ENCODE results near the gene ACOT6. TPM values are rescaled to one million over a fixed set of nuclear protein-coding genes. Genes with fewer than 3 reads are reported as not detected.

ACOT6 gene
- total RNA-seq, 1 donor from 2014 or later, result not detected

DNA sequence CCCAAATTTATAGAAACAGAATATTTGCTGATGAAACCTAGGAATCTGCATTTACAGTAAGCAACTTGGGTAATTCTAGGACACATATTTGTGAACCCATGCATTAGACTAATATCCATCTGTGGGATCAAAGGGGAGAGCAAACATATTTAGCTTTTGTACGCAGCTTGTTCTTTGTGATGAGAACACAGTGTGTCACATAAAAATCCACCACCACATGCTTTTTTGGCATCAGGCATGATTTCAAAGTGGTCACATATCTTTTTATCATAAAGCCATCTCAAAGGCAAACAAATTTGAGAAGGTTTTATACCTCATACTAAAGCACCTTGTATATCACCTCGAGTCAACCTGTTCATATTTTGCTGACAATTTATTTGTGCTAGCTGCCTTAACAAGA lies 48.2 kb downstream of the ACOT6 start:
- no peak overlapping the region for H3K27ac Mint-ChIP-seq (ENCODE audit: unreplicated experiment)
- DNase-seq, result no peak
- H3K9me3 Mint-ChIP-seq (ENCODE audit: unreplicated experiment), result no peaks in the 10 kb centered on the region
- H3K36me3 Mint-ChIP-seq (ENCODE audit: unreplicated experiment), result no peaks in the 10 kb centered on the region
- no peaks in the 10 kb centered on the region for H3K4me1 Mint-ChIP-seq (ENCODE audit: low read depth, unreplicated experiment)
- no peaks in the 10 kb centered on the region for H3K27me3 Mint-ChIP-seq (ENCODE audit: unreplicated experiment)
- no peak overlapping the region for H3K4me3 Mint-ChIP-seq (ENCODE audit: unreplicated experiment)
- TF ChIP-seq, protein P1, sequence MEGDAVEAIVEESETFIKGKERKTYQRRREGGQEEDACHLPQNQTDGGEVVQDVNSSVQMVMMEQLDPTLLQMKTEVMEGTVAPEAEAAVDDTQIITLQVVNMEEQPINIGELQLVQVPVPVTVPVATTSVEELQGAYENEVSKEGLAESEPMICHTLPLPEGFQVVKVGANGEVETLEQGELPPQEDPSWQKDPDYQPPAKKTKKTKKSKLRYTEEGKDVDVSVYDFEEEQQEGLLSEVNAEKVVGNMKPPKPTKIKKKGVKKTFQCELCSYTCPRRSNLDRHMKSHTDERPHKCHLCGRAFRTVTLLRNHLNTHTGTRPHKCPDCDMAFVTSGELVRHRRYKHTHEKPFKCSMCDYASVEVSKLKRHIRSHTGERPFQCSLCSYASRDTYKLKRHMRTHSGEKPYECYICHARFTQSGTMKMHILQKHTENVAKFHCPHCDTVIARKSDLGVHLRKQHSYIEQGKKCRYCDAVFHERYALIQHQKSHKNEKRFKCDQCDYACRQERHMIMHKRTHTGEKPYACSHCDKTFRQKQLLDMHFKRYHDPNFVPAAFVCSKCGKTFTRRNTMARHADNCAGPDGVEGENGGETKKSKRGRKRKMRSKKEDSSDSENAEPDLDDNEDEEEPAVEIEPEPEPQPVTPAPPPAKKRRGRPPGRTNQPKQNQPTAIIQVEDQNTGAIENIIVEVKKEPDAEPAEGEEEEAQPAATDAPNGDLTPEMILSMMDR (IDR thresholded peaks at IDR 0.05; ENCODE audit: partially characterized antibody, unreplicated experiment), result no peak

DNA sequence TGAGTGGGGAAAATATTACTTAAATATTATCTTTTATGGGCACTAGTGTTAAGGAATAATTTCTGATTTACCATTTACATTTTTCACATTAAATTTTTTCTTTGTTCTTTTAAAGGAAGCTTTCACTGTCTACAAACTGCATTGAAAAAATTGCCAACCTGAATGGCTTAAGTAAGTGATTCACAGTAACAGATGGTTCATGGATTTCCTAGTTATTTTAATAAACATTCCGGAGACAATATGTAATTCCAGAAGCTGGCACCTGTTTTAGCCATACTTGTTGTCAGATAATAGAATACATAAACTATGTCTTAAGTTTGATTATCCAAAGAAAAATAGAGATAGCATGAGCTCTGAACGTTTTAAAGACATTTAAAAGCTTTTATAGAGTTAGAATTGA lies 49.6 kb downstream of the ACOT6 start:
- no peaks in the 10 kb centered on the region for H3K36me3 Mint-ChIP-seq (ENCODE audit: unreplicated experiment)
- no peak overlapping the region for H3K4me3 Mint-ChIP-seq (ENCODE audit: unreplicated experiment)
- no peak overlapping the region for H3K27ac Mint-ChIP-seq (ENCODE audit: unreplicated experiment)
- H3K27me3 Mint-ChIP-seq (ENCODE audit: unreplicated experiment), result no peaks in the 10 kb centered on the region
- no peaks in the 10 kb centered on the region for H3K4me1 Mint-ChIP-seq (ENCODE audit: low read depth, unreplicated experiment)
- no peak for DNase-seq
- H3K9me3 Mint-ChIP-seq (ENCODE audit: unreplicated experiment), result no peaks in the 10 kb centered on the region
- TF ChIP-seq, protein P1 (IDR thresholded peaks at IDR 0.05; ENCODE audit: partially characterized antibody, unreplicated experiment), result no peak

DNA sequence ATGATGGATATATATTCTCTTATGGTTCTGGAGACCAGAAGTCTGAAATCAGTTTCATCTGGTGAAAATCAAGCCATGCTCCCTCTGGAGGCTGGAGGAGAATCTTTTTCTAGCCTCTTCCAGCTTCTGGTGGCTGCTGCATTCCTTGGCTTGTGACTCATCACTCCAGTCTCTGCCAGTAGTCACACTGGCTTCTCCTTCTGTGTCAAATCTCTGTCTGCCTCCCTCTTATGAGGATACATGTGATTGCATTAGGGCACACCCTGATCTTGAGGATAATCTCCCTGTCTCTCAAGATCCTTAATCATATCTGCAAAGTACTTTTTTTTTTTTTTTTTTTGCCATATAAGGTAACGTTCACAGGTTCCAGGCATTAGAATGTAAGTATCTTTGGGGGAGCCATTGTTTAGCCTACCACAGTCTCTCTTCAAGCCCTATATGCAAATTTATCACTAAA lies 50.2 kb downstream of the ACOT6 start:
- no peaks in the 10 kb centered on the region for H3K4me1 Mint-ChIP-seq (ENCODE audit: low read depth, unreplicated experiment)
- TF ChIP-seq, protein P1 (IDR thresholded peaks at IDR 0.05; ENCODE audit: partially characterized antibody, unreplicated experiment), result no peak
- H3K4me3 Mint-ChIP-seq (ENCODE audit: unreplicated experiment), result no peak overlapping the region
- H3K36me3 Mint-ChIP-seq (ENCODE audit: unreplicated experiment), result no peaks in the 10 kb centered on the region
- no peak overlapping the region for H3K27ac Mint-ChIP-seq (ENCODE audit: unreplicated experiment)
- no peaks in the 10 kb centered on the region for H3K9me3 Mint-ChIP-seq (ENCODE audit: unreplicated experiment)
- DNase-seq, result no peak
- H3K27me3 Mint-ChIP-seq (ENCODE audit: unreplicated experiment), result no peaks in the 10 kb centered on the region

DNA sequence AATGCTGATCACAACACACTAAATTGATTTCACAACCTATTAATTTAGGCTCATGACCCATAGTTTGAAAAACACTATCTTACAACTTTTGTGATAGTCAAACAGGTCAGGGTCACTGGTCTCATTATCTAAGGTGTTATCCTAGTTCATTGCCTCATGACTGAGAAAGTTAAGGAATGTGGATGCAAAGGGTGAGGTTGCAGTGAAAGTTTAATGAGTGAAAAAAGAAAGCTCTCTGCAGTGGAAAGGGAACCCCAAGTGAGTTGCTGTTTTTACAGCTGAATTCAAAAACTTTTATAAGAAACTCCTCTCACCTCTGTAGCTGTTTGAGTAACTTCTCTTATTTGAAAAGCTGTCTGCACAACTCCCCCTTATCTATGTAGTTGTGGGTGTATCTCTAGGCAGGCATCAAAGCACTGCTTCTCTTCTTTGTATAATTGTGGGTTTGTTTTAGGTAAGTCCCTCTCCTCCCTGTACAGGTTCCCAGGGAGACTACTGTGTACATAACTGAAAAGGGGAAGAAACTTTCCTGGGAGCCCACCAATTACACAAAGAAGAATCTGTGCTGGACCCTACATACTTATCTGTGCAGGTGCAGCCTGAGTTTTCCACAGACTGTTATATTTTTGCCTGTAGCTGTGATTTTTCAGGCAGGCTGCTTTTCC lies 51.4 kb downstream of the ACOT6 start:
- no peak for DNase-seq
- Mint-ChIP-seq H3K27ac (ENCODE audit: unreplicated experiment) (no peak overlapping the region), H3K27me3 (ENCODE audit: unreplicated experiment) (no peaks in the 10 kb centered on the region), H3K36me3 (ENCODE audit: unreplicated experiment) (no peaks in the 10 kb centered on the region), H3K9me3 (ENCODE audit: unreplicated experiment) (no peaks in the 10 kb centered on the region), H3K4me3 (ENCODE audit: unreplicated experiment) (no peak overlapping the region), H3K4me1 (ENCODE audit: low read depth, unreplicated experiment) (no peaks in the 10 kb centered on the region)
- TF ChIP-seq, protein P1 (IDR thresholded peaks at IDR 0.05; ENCODE audit: partially characterized antibody, unreplicated experiment), result no peak

DNA sequence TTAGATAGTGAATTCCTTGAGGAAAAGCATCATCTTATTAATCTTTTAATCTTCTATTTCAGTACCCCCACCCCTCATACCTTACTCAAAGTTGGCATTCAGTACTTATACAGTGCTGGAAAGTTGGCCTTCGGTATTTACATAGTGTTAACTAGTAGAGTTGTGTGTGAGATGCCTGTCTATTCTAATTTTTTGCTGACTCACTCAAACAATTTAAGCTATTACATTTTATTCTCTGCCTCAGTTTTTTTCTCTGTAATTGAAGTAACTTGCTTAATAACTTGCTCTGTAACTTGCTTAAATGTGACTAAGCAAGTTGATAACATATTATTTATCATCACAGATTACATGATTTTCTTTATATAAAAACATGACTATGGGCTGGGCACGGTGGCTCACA lies 52.8 kb downstream of the ACOT6 start:
- no peaks in the 10 kb centered on the region for H3K9me3 Mint-ChIP-seq (ENCODE audit: unreplicated experiment)
- H3K27me3 Mint-ChIP-seq (ENCODE audit: unreplicated experiment), result no peaks in the 10 kb centered on the region
- TF ChIP-seq, protein P1 (IDR thresholded peaks at IDR 0.05; ENCODE audit: partially characterized antibody, unreplicated experiment), result no peak
- no peak overlapping the region for H3K4me3 Mint-ChIP-seq (ENCODE audit: unreplicated experiment)
- H3K27ac Mint-ChIP-seq (ENCODE audit: unreplicated experiment), result no peak overlapping the region
- H3K36me3 Mint-ChIP-seq (ENCODE audit: unreplicated experiment), result no peaks in the 10 kb centered on the region
- DNase-seq, result no peak
- no peaks in the 10 kb centered on the region for H3K4me1 Mint-ChIP-seq (ENCODE audit: low read depth, unreplicated experiment)
